SK-N-SH (cell line): Measurements from ENCODE around the gene UNK.

Experiments
- CTCF ChIP-seq: fragments of 200-600 bp; sonication (generic); IDR thresholded peaks from 2 replicates; pipeline ENCODE4 v1.6.1; 2017; ENCODE audit warnings: antibody characterized with exemption, mild to moderate bottlenecking, moderate library complexity
- EP300 ChIP-seq, 2 experiments: IDR thresholded peaks; 2 replicates each; pipeline versions ENCODE4 v1.4.0 to v1.6.1; 2012; ENCODE audit warnings: borderline replicate concordance in 1 of 2, low read depth in 1 of 2, low read length in 1 of 2
- EZH2phosphoT487 ChIP-seq: fragments of 200-600 bp; sonication (generic); IDR thresholded peaks from 2 replicates; pipeline ENCODE4 v1.6.1; 2017; ENCODE audit warnings: low read depth, mixed run types, mild to moderate bottlenecking, antibody characterized with exemption, moderate library complexity, borderline replicate concordance
- GABPA ChIP-seq: IDR thresholded peaks from 2 replicates; pipeline ENCODE4 v1.4.0; 2012; ENCODE audit warnings: low read depth, mild to moderate bottlenecking
- MXI1 ChIP-seq: IDR thresholded peaks from 2 replicates; pipeline ENCODE4 v1.6.1; 2012; ENCODE audit warnings: mild to moderate bottlenecking, low read depth, low read length, improper control_type of control experiment
- NFIC ChIP-seq: IDR thresholded peaks from 2 replicates; pipeline ENCODE4 v1.4.0; 2012; ENCODE audit warnings: borderline replicate concordance
- NRF1 ChIP-seq: IDR thresholded peaks from 2 replicates; pipeline ENCODE4 v1.6.1; 2012; ENCODE audit warnings: low read depth, mild to moderate bottlenecking, low read length
- POLR2AphosphoS5 ChIP-seq: IDR thresholded peaks from 2 replicates; pipeline ENCODE4 v1.6.1; 2012; ENCODE audit warnings: low read depth, low read length
- RCOR1 ChIP-seq: fragments of 150-350 bp; IDR thresholded peaks from 2 replicates; pipeline ENCODE4 v1.6.1; 2017; ENCODE audit warnings: antibody characterized with exemption, low read length
- REST ChIP-seq: IDR thresholded peaks from 2 replicates; pipeline ENCODE4 v1.6.1; 2012; ENCODE audit warnings: mild to moderate bottlenecking, low read depth, low read length, moderate library complexity
- SMC3 ChIP-seq: IDR thresholded peaks from 2 replicates; pipeline ENCODE4 v1.6.1; 2012; ENCODE audit warnings: low read depth, low read length, improper control_type of control experiment
- TAF1 ChIP-seq: IDR thresholded peaks from 2 replicates; pipeline ENCODE4 v1.6.1; 2012; ENCODE audit warnings: low read depth, mild to moderate bottlenecking, low read length, moderate library complexity, borderline replicate concordance
- TF ChIP-seq, protein P1 (sequence below): IDR thresholded peaks from 2 replicates; pipeline ENCODE4 v1.4.0; 2012; ENCODE audit warnings: low read depth
- TF ChIP-seq, protein P2 (sequence below): IDR thresholded peaks from 2 replicates; pipeline ENCODE4 v1.4.0; 2012; ENCODE audit warnings: low read depth, borderline replicate concordance

DNA sequence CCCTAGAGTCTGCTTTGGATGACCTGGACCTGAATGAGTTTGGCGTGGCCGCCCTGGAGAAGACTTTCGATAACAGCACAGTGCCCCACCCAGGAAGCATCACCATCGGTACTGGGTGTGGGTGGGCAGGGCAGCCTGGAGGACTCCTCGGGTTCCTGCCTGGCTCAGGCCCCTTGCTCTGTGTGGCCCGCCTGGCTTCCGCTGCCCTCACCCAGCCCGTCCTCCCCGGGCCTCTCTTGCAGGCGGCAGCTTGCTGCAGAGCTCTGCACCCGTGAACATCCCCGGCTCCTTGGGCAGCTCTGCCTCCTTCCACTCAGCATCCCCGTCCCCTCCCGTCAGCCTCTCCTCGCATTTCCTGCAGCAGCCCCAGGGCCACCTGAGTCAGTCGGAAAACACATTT lies 35.1 kb downstream of the UNK start:
- TF ChIP-seq, protein P1, sequence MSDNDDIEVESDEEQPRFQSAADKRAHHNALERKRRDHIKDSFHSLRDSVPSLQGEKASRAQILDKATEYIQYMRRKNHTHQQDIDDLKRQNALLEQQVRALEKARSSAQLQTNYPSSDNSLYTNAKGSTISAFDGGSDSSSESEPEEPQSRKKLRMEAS, result no peak
- no peak for TF ChIP-seq CTCF
- no peak for TF ChIP-seq EZH2phosphoT487
- TF ChIP-seq NRF1, result no peak
- TF ChIP-seq TAF1, result no peak
- no peak for TF ChIP-seq NFIC
- TF ChIP-seq POLR2AphosphoS5, result no peak
- TF ChIP-seq REST, result no peak
- no peak for TF ChIP-seq EP300 (IDR thresholded peaks at IDR 0.05; ENCODE audit: borderline replicate concordance in 1 of 2, low read depth in 1 of 2, low read length in 1 of 2)
- TF ChIP-seq, protein P2, sequence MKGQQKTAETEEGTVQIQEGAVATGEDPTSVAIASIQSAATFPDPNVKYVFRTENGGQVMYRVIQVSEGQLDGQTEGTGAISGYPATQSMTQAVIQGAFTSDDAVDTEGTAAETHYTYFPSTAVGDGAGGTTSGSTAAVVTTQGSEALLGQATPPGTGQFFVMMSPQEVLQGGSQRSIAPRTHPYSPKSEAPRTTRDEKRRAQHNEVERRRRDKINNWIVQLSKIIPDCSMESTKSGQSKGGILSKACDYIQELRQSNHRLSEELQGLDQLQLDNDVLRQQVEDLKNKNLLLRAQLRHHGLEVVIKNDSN, result no peak
- TF ChIP-seq GABPA, result no peak
- TF ChIP-seq SMC3, result no peak
- no peak for TF ChIP-seq RCOR1
- no peak for TF ChIP-seq MXI1
